ENCODE measurements around the gene NKTR.

The NKTR gene

DNA sequence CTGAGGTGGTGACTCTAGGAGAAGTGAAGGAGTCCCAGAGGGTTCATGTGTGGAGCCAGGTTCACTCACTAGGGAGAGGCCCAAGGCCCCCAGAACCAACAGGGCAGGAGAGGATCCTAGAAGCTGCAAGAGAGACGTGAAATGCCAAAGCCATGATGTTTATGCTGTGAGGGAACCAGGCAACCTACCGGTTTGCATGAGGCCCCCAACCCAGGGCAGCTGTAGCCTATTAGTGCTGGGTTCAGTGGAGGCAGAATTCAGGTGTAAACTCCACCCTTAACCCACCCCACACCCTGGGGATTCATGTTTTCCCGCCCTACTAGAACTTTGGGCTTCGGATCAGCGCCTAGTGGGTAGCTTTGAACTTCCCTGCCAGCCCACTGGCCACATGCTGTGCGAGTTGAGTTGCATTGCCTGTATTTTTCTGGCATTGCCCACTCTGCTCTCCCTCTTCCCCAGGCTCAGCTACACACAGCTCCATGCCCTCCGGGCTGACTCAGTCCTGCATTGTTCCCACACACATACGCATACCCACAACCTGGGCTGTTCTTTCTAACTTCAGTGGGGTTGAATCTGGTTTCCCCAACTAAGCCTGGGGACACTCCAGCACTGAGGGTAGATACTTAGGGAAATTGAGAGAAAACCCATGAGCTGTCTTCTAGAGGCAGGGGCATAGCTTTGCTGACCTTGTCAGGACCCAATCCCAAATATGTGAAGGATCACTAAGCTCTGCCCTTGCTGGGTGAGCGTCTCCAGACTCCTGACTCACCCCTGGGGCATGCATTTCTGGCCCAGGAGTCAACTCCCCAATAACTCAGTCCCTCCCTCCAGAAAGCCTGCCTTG, 51.0 kb downstream of the NKTR start:
- DNase-seq = no peak

DNA sequence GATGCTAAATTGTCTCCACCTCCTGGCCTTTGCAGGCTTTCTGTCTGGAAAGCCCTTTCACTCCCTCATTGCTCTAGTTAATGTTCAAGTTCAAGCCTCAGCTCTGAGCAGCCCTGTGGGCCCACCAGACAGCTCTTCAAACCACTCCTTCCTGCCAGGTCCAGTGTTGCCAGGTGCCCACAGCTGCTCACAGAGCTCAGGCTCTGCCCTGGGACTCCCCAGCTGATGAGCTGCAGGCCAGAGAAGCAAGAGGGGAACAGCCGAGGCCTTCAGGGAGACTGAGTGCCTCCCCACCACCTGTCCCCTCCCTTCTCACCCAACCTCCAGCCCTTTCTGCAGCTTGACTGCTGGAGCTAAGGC, 51.7 kb downstream of the NKTR start:
- no peak for DNase-seq

DNA sequence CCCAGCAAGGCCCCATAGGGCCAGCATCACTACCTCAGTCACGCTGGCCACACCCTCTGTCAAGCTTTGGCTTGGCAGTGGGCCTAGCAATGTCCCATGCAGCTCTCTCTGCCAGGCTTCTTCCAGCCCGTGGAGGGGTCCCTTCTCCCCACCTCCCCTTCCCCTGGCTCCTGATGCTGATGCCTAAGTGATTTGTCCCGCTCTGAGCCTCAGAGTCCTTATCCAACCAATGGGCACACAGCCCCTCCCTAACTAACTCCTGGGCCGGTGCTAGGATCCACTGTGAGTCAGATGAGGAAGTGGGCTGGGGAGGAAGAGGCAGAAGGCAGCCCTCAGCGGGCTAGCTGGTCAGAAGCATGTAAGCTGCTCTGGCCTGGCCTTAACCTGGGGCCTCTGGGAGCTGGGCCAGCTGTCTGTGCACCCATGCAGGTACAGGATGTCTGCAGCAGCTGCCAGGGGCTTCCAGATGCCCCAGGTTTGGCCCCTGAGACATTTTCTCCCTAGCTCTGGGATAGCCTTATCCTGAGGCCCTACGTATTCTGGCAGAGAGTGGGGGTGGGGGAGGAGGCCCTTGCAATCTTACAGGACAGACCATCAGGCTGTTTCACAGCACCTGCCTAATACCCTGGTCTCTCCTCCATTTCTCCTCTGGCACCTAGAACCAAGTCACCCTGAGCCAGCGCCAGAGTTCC, 52.3 kb downstream of the NKTR start:
- DNase-seq = no peak

GRCh38 chr3:42653303-42653559, 52.7 kb downstream of the NKTR start:
- DNase-seq = no peak

DNA sequence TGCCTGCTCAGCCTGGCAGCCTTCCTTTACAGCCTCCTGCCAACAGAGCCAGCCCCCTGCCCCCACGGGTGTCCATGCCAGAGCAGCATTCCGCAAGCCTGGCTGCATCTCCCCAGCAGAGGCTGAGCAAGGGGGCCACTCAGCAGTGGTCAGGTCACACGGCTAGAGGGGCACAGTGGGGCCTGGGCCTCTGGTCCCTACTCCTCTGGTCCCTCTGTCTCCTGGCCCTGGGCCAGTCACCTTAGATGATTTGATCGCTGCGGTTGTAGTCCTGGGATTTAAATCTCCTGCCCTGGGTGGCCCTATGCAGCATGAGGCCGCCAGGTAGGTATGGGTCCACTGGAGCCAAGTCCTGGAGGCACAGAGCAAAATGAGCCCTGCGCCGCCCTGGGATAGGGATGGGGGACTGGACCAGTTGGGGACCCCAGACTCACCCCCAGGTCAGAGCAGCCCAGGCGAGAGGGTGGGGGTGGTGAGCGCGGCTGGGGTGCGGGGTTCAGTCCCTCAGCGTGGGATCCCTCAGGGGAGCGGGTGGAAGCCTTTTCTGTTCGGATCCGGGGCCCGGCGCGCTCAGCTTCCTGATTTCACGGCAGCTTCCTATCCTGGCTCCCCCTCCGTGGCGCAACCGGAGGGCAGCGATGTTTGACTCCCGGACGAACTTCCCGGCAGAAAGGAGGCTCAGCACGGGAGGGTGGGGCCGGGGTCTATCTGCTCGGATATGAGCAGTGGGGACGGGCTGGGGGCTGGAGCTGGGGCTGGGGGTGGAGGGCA, 53.3 kb downstream of the NKTR start, which contains the start of gene ZBTB47:
Gene ZBTB47, plus strand, starts transcription at position 138 of the 771 bp plus-strand sequence. CDS start 4,659 bp downstream, outside the sequence.
- DNase-seq = no peak

DNA sequence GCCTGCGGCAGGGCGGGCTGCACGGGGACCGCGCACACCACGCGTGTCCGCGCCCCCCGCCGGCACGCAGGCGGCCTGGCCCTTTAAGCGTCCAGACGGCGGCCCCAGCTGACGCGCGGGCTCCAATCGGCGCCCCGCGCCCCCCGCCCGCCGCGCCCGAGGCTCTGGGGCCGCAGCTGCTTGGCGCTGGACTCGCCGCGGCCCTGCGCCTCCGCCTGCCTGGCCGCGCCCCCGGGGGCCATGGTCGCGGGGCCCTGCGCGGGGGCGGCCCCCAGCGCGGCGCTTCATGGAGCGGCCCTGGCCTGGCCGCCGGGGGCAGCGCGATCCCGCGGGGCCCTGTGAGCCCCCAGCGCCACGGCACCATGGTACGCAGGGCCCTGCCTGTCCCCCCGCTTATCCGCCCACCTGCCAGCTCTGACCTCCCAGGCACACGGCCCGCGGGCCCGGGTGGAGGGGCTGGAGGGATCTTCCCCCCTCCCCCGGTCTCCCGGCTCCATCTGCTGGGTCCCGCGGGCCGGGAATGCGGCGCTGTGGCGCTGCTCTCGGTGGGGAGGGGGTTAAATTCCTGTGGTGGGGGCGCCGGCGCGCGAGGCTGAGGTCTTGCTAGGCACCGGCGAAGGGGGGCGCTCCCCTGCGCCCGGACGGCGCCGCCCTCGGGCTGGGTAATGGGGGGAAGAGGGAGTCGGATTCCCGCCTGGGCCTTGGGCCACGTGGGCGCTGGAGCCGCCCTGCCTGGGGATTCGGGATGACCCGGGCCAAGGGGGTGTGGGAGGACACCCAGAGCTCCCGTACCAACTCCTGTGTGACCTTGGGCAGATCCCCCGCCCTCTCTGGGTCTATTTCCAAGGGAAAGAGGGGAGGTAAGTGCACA, 54.1 kb downstream of the NKTR start:
- DNase-seq = no peak

DNA sequence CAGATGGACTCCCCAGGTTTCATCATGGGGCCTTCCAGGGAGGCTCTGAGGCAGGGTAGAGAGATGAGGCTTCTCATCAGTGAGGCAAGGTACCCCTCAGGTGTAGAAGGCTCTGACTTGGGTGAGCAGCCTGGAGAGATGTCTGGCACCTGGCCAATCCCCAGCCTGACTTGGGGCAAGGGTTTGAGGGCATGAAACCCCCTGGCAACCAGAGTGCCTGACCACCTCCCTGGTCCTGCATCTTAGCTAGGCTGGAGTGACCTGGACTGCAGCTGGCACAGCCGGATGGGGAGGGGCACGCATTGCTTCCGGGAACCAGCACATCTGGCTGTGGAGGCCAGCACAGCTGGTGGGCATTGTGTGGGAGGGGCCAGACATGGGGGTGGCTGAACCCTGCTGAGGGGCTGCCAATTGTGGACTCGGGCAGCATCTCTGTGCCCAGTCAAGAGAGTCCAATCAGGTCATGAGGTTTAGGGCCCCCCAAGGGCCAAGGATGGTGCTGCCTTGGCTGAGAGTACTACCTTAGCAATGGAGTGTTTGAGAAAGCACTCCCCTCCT, 54.9 kb downstream of the NKTR start:
- no peak for DNase-seq

DNA sequence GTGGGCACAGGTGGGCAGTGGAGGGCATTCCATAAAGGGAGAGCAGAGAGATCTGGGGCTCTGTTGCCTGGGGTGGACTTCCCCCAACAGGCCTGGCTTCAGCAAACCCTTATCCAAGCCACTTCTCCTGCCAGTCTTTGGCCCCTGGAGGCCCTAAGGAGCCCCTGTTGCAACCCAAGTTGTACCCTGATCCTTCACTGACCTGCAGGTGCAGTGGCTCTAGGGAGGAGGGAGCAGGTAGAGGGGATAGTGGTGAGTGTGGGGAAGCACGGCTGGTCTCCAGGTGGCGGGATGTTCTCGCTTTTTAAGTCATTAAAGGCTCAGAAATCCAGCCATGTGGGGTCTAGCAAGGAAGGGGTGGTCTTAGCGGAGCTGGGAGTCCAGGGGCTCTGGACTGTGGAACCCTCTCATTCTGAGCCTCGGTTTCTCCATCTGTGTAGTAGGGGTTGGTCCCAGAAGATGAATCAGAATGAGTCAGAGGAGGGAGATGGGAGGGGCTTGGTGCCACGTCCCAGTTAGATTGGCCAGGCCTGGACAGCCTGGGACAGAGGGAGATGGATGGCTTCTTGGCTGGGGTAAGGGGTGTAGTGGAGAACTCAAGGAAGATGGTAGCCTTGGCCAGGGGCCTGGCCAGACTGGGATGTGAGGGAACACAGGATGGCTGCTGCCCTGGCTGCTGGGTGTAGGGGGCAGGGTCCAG, 55.6 kb downstream of the NKTR start:
- DNase-seq = no peak

GRCh38 chr3:42656680-42657610, 56.5 kb downstream of the NKTR start:
- no peak for DNase-seq

DNA sequence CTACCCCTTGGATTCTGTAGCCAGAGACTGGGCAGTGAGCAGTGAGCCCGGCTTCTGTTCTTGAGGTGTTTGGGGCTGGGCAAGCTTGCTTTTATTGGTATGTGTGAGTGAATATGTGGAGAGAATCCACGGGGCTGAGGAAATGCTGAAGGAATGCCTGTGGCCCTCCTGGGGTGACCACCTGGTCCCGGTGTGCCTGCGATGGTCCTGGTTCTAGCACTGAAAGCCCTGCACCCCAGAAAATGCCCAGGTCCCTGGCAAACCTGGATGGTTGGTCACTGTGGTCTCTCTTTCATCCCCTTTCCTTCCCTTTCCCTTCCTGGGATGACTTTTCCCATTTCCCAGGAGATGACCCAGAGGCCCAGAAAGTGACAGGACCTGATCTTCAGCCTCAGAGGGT, 57.2 kb downstream of the NKTR start:
- no peak for DNase-seq

DNA sequence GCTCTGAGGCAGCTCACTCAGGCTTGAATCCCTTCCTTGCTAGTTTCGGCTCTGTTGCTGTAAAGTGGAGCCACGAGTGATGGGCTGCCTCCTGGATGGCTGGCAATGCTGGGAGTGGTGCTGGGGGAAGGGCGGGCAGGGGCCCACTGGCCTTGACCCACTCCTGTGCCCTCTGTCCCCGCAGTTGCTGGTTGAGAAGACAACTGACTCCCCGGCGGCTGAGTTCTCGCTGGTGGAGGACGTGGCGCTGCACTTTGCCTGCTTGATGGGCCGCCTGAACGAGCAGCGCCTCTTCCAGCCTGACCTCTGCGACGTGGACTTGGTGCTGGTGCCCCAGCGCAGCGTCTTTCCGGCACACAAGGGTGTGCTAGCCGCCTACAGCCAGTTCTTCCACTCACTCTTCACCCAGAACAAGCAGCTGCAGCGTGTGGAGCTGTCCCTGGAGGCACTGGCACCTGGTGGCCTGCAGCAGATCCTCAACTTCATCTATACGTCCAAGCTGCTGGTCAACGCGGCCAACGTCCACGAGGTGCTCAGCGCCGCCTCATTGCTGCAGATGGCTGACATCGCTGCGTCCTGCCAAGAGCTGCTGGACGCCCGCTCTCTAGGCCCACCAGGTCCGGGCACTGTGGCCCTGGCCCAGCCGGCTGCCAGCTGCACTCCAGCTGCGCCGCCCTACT, 57.7 kb downstream of the NKTR start:
- no peak for DNase-seq

DNA sequence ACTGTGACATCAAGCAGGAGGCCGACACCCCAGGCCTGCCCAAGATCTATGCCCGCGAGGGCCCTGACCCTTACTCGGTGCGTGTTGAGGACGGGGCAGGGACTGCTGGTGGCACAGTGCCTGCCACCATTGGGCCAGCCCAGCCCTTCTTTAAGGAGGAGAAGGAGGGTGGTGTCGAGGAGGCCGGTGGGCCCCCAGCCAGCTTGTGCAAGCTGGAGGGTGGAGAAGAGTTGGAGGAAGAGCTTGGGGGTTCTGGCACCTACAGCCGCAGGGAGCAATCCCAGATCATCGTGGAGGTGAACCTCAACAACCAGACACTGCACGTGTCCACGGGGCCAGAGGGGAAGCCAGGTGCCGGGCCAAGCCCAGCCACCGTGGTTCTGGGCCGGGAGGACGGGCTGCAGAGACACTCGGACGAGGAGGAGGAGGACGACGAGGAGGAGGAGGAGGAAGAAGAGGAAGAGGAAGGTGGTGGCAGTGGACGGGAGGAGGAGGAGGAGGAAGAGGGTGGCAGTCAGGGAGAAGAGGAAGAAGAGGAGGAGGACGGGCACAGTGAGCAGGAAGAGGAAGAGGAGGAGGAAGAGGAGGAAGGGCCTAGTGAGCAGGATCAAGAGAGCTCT, 58.4 kb downstream of the NKTR start:
- DNase-seq = no peak

DNA sequence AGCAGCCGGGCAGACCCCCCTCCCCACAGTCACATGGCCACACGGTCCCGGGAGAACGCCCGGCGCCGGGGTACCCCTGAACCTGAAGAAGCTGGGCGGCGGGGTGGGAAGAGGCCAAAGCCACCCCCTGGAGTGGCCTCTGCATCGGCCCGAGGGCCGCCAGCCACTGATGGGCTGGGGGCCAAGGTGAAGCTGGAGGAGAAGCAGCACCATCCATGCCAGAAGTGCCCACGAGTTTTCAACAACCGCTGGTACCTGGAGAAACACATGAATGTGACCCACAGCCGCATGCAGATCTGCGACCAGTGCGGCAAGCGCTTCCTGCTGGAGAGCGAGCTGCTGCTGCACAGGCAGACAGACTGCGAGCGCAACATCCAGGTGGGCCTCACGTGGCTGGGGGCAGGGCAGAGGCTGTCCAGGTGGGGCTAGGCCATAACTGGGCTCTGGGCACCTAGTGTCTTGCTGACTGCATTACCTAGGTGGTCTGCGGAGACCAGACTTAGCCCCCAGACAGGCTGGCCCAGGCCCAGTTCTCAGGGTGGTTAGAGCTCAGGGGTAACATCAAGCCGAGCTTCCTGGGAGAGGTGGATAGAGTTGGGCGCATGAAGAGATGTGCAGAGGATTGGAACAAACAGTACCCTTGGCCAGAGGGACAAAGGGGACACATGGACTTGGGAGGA, 59.1 kb downstream of the NKTR start:
- no peak for DNase-seq

DNA sequence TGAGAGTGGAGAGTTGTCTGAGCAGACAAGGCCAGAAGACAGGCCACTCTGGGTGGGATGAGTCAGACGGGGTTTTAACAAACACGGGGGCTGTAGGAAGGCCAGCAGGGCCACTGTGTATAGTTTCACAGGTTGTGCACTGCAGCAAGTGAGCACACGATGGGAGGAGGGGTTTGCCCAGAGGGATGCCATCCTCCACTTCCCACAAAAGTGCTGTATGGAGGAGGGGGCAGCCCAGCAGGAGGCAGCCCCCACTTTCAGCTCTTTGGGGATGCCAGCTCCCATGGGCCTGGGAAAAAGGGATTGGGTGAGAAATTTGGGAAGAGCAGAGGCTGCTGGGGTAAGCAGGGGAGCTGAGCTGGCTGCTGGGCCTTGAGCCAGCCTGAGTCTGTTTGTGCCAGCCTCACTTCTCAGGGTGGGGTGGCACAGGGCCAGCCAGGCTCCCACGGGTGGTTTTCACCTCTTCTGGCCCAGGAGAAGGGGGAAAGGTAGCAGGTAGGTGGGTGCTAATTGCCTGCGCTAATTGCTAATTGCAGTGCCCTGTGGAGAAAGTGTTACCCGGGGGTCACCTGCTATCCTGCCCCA, 59.7 kb downstream of the NKTR start:
- DNase-seq = no peak

DNA sequence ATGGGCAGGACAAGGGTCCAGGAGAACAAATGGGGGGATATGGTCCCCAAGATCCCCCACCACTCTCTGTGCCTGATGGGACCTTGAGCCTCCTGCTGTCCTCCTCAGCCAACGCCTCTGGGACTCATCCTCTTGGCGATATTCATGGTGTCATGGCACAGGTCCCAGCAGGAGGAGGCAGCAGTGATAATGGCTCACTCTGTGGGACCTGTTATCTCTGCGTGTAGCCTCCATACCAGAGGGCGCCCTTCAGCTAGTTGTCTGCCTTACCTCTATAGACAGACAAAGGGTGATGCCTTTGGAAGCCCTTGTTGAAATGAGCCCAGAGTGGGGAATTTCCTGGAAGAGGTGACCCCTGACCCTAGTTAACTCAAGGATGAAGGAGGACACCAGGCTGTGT, 60.4 kb downstream of the NKTR start:
- no peak for DNase-seq

GRCh38 chr3:42661593-42662022, 61.1 kb downstream of the NKTR start:
- DNase-seq = no peak

- no peak for DNase-seq
Observed at GRCh38 chr3:42662037-42662812, 61.7 kb downstream of the NKTR start.

All from CD4-positive, alpha-beta T cell treated with Interleukin-21 for 1 hour (primary cell).